Activated naive CD8-positive, alpha-beta T cell treated with anti-CD3 and anti-CD28 coated beads, Interleukin-2, amount 10 ng/mL, durations not matched to agents 7 days and 5 days (primary cell): ENCODE measurements around the gene DACT1. TPM values are rescaled to one million over a fixed set of nuclear protein-coding genes. Genes with fewer than 3 reads are reported as not detected.

Experiments used
- ATAC-seq: fragments of 150-1000 bp; cut with Tn5 transposase; one replicate; pipeline ENCODE4 v1.10.0; 2021; ENCODE audit warnings: low read depth, moderate library complexity
- POLR2A ChIA-PET: fragments of 350-600 bp; sonication (Branson Sonifier 250); formaldehyde crosslinking; loops from one replicate; lab custom pipeline; 2021; ENCODE audit warnings: antibody characterized with exemption; lab: Charles Lee
- DNase-seq: peaks from one replicate; pipeline ENCODE4 v3.0.0; 2021
- H3K27ac Mint-ChIP-seq: one replicate; pipeline ENCODE4 v1.8.0; 2022; ENCODE audit warnings: mild to moderate bottlenecking, mixed read lengths
- H3K27me3 Mint-ChIP-seq: one replicate; pipeline ENCODE4 v1.8.0; 2022; ENCODE audit warnings: mild to moderate bottlenecking, moderate library complexity, mixed read lengths
- H3K36me3 Mint-ChIP-seq: one replicate; pipeline ENCODE4 v1.8.0; 2021; ENCODE audit warnings: mild to moderate bottlenecking, mixed read lengths
- H3K4me1 Mint-ChIP-seq: one replicate; pipeline ENCODE4 v1.8.0; 2021; ENCODE audit warnings: mixed read lengths
- H3K4me3 Mint-ChIP-seq: one replicate; pipeline ENCODE4 v1.8.0; 2022; ENCODE audit warnings: mild to moderate bottlenecking, moderate library complexity, mixed read lengths
- H3K9me3 Mint-ChIP-seq: one replicate; pipeline ENCODE4 v1.8.0; 2021; ENCODE audit warnings: mixed read lengths
- total RNA-seq, 2 experiments: library from RNA; stranded (reverse); gene quantifications; one replicate each; pipeline ENCODE4 v1.2.3, GENCODE V29; 2021

DACT1 gene
- total RNA-seq, 2 experiments from 2014 or later = 0.50 to 0.65 TPM

DNA sequence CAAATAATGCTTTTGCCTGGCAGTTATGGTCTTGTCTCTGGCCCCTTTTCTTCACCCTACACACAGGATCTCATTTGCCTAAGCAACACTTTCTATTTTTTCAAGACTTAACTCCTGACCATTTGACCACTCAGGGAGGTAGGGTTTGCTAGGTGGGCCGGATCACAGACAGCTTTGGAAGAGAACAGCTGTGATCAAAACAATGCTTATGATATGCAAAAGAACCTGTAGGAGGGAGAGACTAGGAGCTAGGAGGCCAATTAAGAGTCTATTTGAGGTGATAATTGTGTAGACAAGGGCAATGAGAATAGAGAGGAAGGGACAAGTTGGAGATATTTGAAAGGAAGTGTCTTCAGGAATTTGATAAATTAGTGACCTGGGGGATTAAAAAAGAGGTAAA, 12.3 kb upstream of the DACT1 start:
- H3K36me3 Mint-ChIP-seq = no peaks in the 10 kb centered on the region
- H3K4me1 Mint-ChIP-seq = peaks cover 3% of the 10 kb centered on the region
- H3K9me3 Mint-ChIP-seq = no peaks in the 10 kb centered on the region
- ATAC-seq (no peak), DNase-seq (no peak)
- no peak overlapping the region for H3K4me3 Mint-ChIP-seq
- H3K27ac Mint-ChIP-seq = no peak overlapping the region
- POLR2A ChIA-PET = no interaction called here
- peaks cover under 1% of the 10 kb centered on the region for H3K27me3 Mint-ChIP-seq

GRCh38 chr14:58626431-58626831, 11.3 kb upstream of the DACT1 start:
- Mint-ChIP-seq H3K27ac (no peak overlapping the region), H3K9me3 (no peaks in the 10 kb centered on the region), H3K4me1 (peaks cover 3% of the 10 kb centered on the region), H3K36me3 (no peaks in the 10 kb centered on the region), H3K4me3 (no peak overlapping the region), H3K27me3 (peaks cover 7% of the 10 kb centered on the region)
- POLR2A ChIA-PET = no interaction called here
- ATAC-seq (no peak), DNase-seq (no peak)

- DNase-seq = no peak
- no peaks in the 10 kb centered on the region for H3K9me3 Mint-ChIP-seq
- ATAC-seq = no peak
- no peak overlapping the region for H3K4me3 Mint-ChIP-seq
- POLR2A ChIA-PET = no interaction called here
- H3K36me3 Mint-ChIP-seq = no peaks in the 10 kb centered on the region
- H3K4me1 Mint-ChIP-seq = peaks cover 3% of the 10 kb centered on the region
- H3K27ac Mint-ChIP-seq = no peak overlapping the region
- peaks cover 13% of the 10 kb centered on the region for H3K27me3 Mint-ChIP-seq
Measured at GRCh38 chr14:58628406-58628805, 9.4 kb upstream of the DACT1 start.

DNA sequence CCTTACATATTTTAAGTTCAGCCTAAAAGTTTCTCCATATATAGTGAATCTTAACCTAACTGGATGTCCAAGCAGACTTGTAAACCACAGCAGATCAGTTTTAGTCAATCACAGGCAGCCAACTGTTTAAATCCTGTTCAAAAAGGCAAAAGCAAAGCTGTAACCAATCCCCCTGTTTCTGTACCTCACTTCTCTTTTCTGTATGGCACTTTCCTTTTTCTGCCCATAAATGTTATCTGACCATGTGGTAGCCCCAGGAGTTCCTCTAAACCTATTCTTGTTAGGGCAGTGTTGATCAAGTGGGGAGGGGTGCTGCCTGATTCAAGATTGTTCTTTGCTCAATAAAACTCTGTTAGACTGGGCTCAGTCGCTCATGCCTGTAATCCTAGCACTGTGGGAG, 8.5 kb upstream of the DACT1 start:
- Mint-ChIP-seq H3K27ac (no peak overlapping the region), H3K4me1 (peaks cover 3% of the 10 kb centered on the region), H3K9me3 (no peaks in the 10 kb centered on the region), H3K27me3 (peaks cover 18% of the 10 kb centered on the region), H3K36me3 (no peaks in the 10 kb centered on the region), H3K4me3 (no peak overlapping the region)
- POLR2A ChIA-PET = no interaction called here
- ATAC-seq = no peak
- no peak for DNase-seq

- Mint-ChIP-seq H3K4me3 (no peak overlapping the region), H3K27ac (no peak overlapping the region), H3K27me3 (peaks cover 40% of the 10 kb centered on the region), H3K36me3 (no peaks in the 10 kb centered on the region), H3K9me3 (no peaks in the 10 kb centered on the region), H3K4me1 (peaks cover 3% of the 10 kb centered on the region)
- DNase-seq (no peak), ATAC-seq (no peak)
- POLR2A ChIA-PET = no interaction called here
Measured at GRCh38 chr14:58631732-58632131, 6.0 kb upstream of the DACT1 start.

- H3K27me3 Mint-ChIP-seq = peaks cover 52% of the 10 kb centered on the region
- no peak for ATAC-seq
- no peak overlapping the region for H3K27ac Mint-ChIP-seq
- H3K36me3 Mint-ChIP-seq = no peaks in the 10 kb centered on the region
- POLR2A ChIA-PET = no interaction called here
- no peaks in the 10 kb centered on the region for H3K9me3 Mint-ChIP-seq
- no peak for DNase-seq
- peaks cover 8% of the 10 kb centered on the region for H3K4me1 Mint-ChIP-seq
- no peak overlapping the region for H3K4me3 Mint-ChIP-seq
Measured at GRCh38 chr14:58633831-58634230, 3.9 kb upstream of the DACT1 start.

DNA sequence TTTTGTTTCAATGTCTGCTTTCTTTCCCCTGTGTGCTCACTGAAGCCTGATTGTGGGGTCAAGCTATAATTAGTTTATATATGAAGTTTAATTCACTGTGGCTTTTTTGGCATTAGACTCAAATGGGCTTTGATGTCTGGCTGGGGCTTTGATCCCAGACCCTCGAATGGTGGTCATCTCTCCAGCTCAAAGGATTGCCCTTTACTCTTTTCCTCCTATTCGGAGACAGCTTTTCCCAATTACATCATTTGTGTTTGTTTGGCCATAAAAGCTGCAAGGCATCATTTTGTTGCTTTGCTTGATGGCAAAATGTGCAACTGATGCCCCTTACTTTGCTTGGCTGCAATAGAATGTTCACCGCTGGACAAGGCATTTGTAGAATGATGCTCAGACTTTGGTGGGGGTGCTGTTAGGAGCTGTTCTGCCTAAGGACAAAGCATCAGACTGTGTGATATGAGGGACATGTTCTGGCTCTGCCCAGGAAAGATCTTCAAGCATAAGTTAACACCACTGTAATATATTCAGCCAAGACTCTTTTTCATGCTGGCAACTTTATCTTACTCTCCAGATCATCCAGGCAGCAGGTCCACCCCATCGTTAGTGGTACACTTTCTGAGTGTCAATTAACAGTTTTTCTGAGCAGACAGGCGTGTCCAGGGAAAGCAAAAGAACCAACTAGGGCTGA, 3.2 kb upstream of the DACT1 start:
- POLR2A ChIA-PET = no interaction called here
- Mint-ChIP-seq H3K4me1 (peaks cover 11% of the 10 kb centered on the region), H3K9me3 (no peaks in the 10 kb centered on the region), H3K27me3 (peaks cover 59% of the 10 kb centered on the region), H3K36me3 (no peaks in the 10 kb centered on the region), H3K4me3 (no peak overlapping the region), H3K27ac (no peak overlapping the region)
- DNase-seq (no peak), ATAC-seq (no peak)

DNA sequence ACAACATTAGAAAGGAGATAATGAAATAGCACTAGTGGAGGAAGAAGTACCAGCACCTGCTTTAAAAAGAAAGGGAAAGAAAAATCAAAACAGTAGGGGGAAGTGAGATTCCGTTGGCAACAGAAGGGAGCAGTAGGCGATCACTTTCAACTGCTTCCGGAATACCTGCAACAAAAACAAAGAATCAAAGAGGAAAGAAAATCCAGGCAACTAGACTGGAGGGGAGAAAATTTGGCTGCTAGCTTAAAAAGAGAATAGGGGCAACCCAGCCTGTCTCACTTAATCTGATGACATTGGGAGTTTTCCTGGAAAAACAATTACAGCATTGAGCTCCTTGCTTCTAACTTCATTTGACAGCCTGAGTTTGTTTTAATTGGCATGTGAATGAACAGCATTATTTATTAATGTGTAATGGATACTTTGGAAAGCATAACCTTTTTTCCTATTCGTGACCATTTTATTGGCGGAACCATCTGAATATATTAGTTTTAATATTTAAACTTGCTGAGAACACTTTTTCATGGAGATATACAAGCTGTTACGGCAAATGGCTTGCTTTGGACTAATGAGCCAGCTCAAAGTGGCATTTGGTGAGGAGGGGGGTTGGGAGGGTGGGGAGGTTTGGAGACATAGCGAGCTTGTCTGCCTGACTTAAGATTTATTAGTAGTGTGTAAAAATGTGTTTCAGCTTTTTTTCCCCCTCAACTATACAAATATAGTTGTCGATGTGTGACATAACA, 2.5 kb upstream of the DACT1 start:
- POLR2A ChIA-PET = no interaction called here
- DNase-seq = no peak
- Mint-ChIP-seq H3K36me3 (no peaks in the 10 kb centered on the region), H3K27me3 (peaks cover 66% of the 10 kb centered on the region), H3K9me3 (no peaks in the 10 kb centered on the region), H3K27ac (no peak overlapping the region), H3K4me1 (peaks cover 11% of the 10 kb centered on the region), H3K4me3 (no peak overlapping the region)
- ATAC-seq = no peak

GRCh38 chr14:58636129-58636528, 1.6 kb upstream of the DACT1 start:
- POLR2A ChIA-PET = no interaction called here

GRCh38 chr14:58637040-58637390, 747 bp upstream of the DACT1 start:
- no peaks in the 10 kb centered on the region for H3K36me3 Mint-ChIP-seq
- no peak for ATAC-seq
- H3K9me3 Mint-ChIP-seq = no peaks in the 10 kb centered on the region
- H3K4me1 Mint-ChIP-seq = peaks cover 17% of the 10 kb centered on the region
- POLR2A ChIA-PET = no interaction called here
- peak; percentile 32 for DNase-seq
- peaks cover 56% of the 10 kb centered on the region for H3K27me3 Mint-ChIP-seq
- H3K27ac Mint-ChIP-seq = no peak overlapping the region
- peak overlapping the region; percentile 83 for H3K4me3 Mint-ChIP-seq

More at GRCh38 chr14:58636129-58636528, 1.6 kb upstream of the DACT1 start:
- Mint-ChIP-seq H3K4me1 (peaks cover 17% of the 10 kb centered on the region), H3K27me3 (peaks cover 60% of the 10 kb centered on the region), H3K36me3 (no peaks in the 10 kb centered on the region), H3K27ac (no peak overlapping the region), H3K4me3 (no peak overlapping the region), H3K9me3 (no peaks in the 10 kb centered on the region)
- DNase-seq (no peak), ATAC-seq (no peak)

DNA sequence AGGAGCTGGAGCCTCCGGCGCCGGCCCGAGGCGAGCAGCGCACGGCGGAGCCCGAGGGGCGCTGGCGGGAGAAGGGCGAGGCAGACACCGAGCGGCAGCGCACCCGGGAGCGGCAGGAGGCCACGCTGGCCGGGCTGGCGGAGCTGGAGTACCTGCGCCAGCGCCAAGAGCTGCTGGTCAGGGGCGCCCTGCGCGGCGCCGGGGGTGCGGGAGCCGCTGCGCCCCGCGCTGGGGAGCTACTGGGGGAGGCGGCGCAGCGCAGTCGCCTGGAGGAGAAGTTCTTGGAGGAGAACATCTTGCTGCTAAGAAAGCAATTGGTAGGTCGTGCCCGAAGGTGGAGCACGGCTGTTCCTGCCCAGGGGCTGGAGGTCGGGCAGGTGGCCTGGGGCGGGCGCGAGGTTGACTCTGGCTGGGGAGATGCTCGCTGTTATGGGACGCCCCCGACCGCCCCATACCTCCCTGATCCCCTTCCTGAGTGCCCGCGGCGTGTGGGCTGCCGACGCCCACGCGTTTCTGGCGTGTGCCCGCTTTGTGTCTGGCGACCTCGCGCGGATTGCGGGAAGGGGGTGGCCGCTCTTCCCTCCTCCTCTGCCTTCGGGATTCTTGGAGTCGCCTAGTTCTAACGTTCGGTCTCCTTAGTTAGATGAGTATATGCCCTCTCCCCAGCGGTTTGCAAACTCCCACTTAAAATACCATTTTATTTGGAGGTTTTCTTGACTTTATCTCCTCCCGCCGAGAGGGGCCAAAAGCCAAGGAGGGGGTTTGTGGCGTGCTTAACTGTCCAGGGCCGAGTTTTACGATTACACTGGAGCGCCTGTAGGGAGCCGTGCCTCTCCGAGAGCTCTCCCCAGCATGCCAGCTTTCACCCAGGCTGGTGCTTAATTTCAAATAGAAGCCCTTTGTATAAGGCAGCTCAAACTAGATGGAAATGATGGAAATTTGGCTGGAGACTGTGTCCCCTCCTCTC, 752 bp downstream of the DACT1 start:
- peak overlapping the region; percentile 76 for H3K4me3 Mint-ChIP-seq
- H3K36me3 Mint-ChIP-seq = no peaks in the 10 kb centered on the region
- ATAC-seq = peak; percentile 41
- H3K9me3 Mint-ChIP-seq = no peaks in the 10 kb centered on the region
- peaks cover 53% of the 10 kb centered on the region for H3K27me3 Mint-ChIP-seq
- DNase-seq = peak; percentile 57
- H3K4me1 Mint-ChIP-seq = peaks cover 17% of the 10 kb centered on the region
- H3K27ac Mint-ChIP-seq = no peak overlapping the region
- POLR2A ChIA-PET = no interaction called here

DNA sequence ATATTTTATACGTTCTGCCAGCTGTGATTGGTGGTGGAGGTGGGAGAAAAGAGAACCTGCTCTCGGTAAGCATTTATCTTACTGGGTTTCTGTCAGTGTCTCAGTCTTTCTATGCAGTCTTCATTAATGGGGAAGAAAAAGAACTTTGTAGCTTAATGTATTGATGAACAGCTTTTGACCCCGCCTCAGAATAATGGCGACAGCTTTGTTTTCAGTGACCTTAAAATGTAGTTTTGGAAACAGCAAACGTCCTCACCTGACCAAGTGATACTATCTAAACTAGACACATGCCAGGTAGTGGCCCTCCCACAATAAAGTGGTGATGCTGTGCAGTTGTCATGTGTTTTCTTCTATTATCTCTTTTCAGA, 1.4 kb downstream of the DACT1 start:
- H3K9me3 Mint-ChIP-seq = no peaks in the 10 kb centered on the region
- H3K4me1 Mint-ChIP-seq = peaks cover 17% of the 10 kb centered on the region
- H3K27ac Mint-ChIP-seq = no peak overlapping the region
- H3K27me3 Mint-ChIP-seq = peaks cover 48% of the 10 kb centered on the region
- H3K36me3 Mint-ChIP-seq = no peaks in the 10 kb centered on the region
- DNase-seq = no peak
- POLR2A ChIA-PET = no interaction called here
- ATAC-seq = no peak
- peak overlapping the region; percentile 76 for H3K4me3 Mint-ChIP-seq

GRCh38 chr14:58639842-58640484, 2.2 kb downstream of the DACT1 start:
- Mint-ChIP-seq H3K4me3 (no peak overlapping the region), H3K36me3 (no peaks in the 10 kb centered on the region), H3K27ac (no peak overlapping the region), H3K27me3 (peaks cover 41% of the 10 kb centered on the region), H3K4me1 (peaks cover 15% of the 10 kb centered on the region), H3K9me3 (no peaks in the 10 kb centered on the region)
- DNase-seq (no peak), ATAC-seq (no peak)
- POLR2A ChIA-PET = no interaction called here
